Activated CD4-positive, alpha-beta T cell treated with anti-CD3 and anti-CD28 coated beads, Interleukin-2, Interleukin-4, amounts not matched to agents 100 ng/mL and 50 ng/mL, durations not matched to agents 16 hours and 8 hours (primary cell): ENCODE data around the gene PTK7.

Experiments used
- DNase-seq: peaks from one replicate; pipeline ENCODE4 v3.0.0-alpha.2; 2020; ENCODE audit warnings: low spot score

Gene PTK7

DNA sequence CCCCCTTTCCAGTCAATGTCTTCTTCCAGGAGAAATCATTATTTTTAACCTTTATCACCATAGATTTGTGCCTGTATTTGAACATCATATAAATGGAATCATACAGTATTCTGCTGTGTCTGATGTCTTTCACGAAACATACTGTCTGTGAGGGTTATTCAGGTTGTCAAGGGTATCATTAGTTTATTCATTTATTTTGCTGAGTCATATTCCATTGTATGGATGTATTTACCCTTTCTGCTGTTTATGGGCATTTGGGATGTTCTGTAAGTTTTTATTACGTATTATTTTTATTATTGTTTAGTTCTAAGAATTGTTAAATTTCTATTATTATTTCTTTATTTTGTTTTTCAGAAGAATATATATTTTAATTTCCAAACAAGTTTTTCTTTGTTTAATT is 131.2 kb downstream of the PTK7 start:
- DNase-seq: no peak
